A549 (cell line): ENCODE measurements around the gene VAMP7. TPM values are rescaled to one million over a fixed set of nuclear protein-coding genes. Genes with fewer than 3 reads are reported as not detected.

Source experiments
- ATAC-seq, 2 experiments: fragments of 200-7000 bp in 1 of 2; fragments of >200 bp in 1 of 2; cut with Nextera tagmentation in 1 of 2; cut with Tn5 transposase in 1 of 2; 3 replicates each; pipeline versions ENCODE4 v1.8.0 to v1.9.1; 2018 to 2020; ENCODE audit warnings: mild to moderate bottlenecking in 1 of 2, moderate library complexity in 1 of 2
- CTCF ChIA-PET: fragments of 300-600 bp; sonication (Branson Sonifier 250); formaldehyde crosslinking; extraction: SDS; loops from one replicate; lab custom pipeline; 2021; ENCODE audit warnings: antibody characterized with exemption, inconsistent platforms; lab: Yijun Ruan, JAX
- POLR2A ChIA-PET: fragments of 350-600 bp; formaldehyde crosslinking; extraction: SDS; loops from one replicate; lab custom pipeline; 2021; ENCODE audit warnings: antibody characterized with exemption, inconsistent platforms; lab: Yijun Ruan, JAX
- DNase-seq, 2 experiments: peaks; one replicate each; pipeline versions ENCODE4 v3.0.0 to v3.0.0-alpha.2; 2011 to 2016; ENCODE audit warnings: low read depth in 1 of 2, low spot score in 1 of 2
- FAIRE-seq: peaks from 2 replicates; lab custom pipeline; 2011; peaks lifted over from hg19 to GRCh38; lab: Jason Lieb, UNC
- H3K27ac ChIP-seq, 2 experiments: fragments of >200 bp; sonication (Bioruptor Twin); formaldehyde crosslinking; 3 replicates each; pipeline ENCODE4 v1.5.1; 2016 to 2017
- H3K4me1 ChIP-seq: fragments of >200 bp; sonication (Bioruptor Twin); formaldehyde crosslinking; 3 replicates; pipeline ENCODE4 v1.6.1; 2016
- H3K4me2 ChIP-seq: fragments of >200 bp; sonication (Bioruptor Twin); formaldehyde crosslinking; 3 replicates; pipeline ENCODE4 v1.6.1; 2016
- H3K4me3 ChIP-seq: fragments of >200 bp; sonication (Bioruptor Twin); formaldehyde crosslinking; 3 replicates; pipeline ENCODE4 v1.5.1; 2016
- H3K9me3 ChIP-seq: fragments of >200 bp; sonication (Bioruptor Twin); formaldehyde crosslinking; 3 replicates; pipeline ENCODE4 v1.6.1; 2016
- BHLHE40 ChIP-seq: IDR thresholded peaks from 2 replicates; pipeline ENCODE4 v1.6.1; 2012; ENCODE audit warnings: low read depth, low read length, inconsistent platforms
- CBX2 ChIP-seq: fragments of 200-600 bp; sonication (generic); IDR thresholded peaks from 2 replicates; pipeline ENCODE4 v1.6.1; 2016; ENCODE audit warnings: low read depth, mild to moderate bottlenecking, borderline replicate concordance
- CBX8 ChIP-seq: fragments of 200-600 bp; sonication (generic); IDR thresholded peaks from 2 replicates; pipeline ENCODE4 v1.6.1; 2016
- CHD4 ChIP-seq: fragments of 200-600 bp; sonication (generic); IDR thresholded peaks from 2 replicates; pipeline ENCODE4 v1.6.1; 2016; ENCODE audit warnings: antibody characterized with exemption, mild to moderate bottlenecking, borderline replicate concordance
- ESRRA ChIP-seq: fragments of 150-350 bp; IDR thresholded peaks from 2 replicates; pipeline ENCODE4 v1.6.1; 2014; ENCODE audit warnings: mild to moderate bottlenecking, low read length, borderline replicate concordance
- FOXS1 ChIP-seq: fragments of 250-450 bp; sonication (Bioruptor Pico); IDR thresholded peaks from 2 replicates; pipeline ENCODE4 v1.5.0; 2020; ENCODE audit warnings: mild to moderate bottlenecking, moderate library complexity
- HDAC2 ChIP-seq: fragments of 200-600 bp; sonication (generic); IDR thresholded peaks from 2 replicates; pipeline ENCODE4 v1.6.1; 2016
- JUN ChIP-seq, 2 experiments: fragments of >200 bp; sonication (Bioruptor Twin); formaldehyde crosslinking; IDR thresholded peaks; 2 replicates in 1 of 2; 3 replicates in 1 of 2; pipeline ENCODE4 v1.6.1; 2016 to 2017
- JUNB ChIP-seq: fragments of >200 bp; sonication (Bioruptor Twin); formaldehyde crosslinking; IDR thresholded peaks from 2 replicates; pipeline ENCODE4 v1.6.1; 2016
- NFE2L2 ChIP-seq: fragments of 150-350 bp; conservative IDR thresholded peaks from 2 replicates; pipeline ENCODE4 v1.6.1; 2014; ENCODE audit warnings: low read length
- NPAS2 ChIP-seq: fragments of 250-450 bp; sonication (Bioruptor Pico); IDR thresholded peaks from 2 replicates; pipeline ENCODE4 v1.8.0; 2022; ENCODE audit warnings: mild to moderate bottlenecking, moderate library complexity, borderline replicate concordance
- NR3C1 ChIP-seq: fragments of >200 bp; sonication (Bioruptor Twin); formaldehyde crosslinking; IDR thresholded peaks from 3 replicates; pipeline ENCODE4 v1.6.1; 2017
- PHF8 ChIP-seq: fragments of 200-600 bp; sonication (generic); IDR thresholded peaks from 2 replicates; pipeline ENCODE4 v1.6.1; 2016; ENCODE audit warnings: low read depth, mild to moderate bottlenecking, antibody characterized with exemption, moderate library complexity, borderline replicate concordance
- POLR2AphosphoS2 ChIP-seq: conservative IDR thresholded peaks from 2 replicates; pipeline ENCODE4 v1.6.1; 2012; ENCODE audit warnings: low read length, improper control_type of control experiment, inconsistent platforms
- RARB ChIP-seq: fragments of 250-450 bp; sonication (Bioruptor Pico); IDR thresholded peaks from 2 replicates; pipeline ENCODE4 v1.8.0; 2021; ENCODE audit warnings: mild to moderate bottlenecking, moderate library complexity
- RFX5 ChIP-seq: fragments of 450-650 bp; IDR thresholded peaks from 2 replicates; pipeline ENCODE4 v1.7.1; 2014; ENCODE audit warnings: antibody characterized with exemption, mild to moderate bottlenecking, moderate library complexity
- RNF2 ChIP-seq: fragments of 200-600 bp; sonication (generic); IDR thresholded peaks from 2 replicates; pipeline ENCODE4 v1.6.1; 2016; ENCODE audit warnings: low read depth, mild to moderate bottlenecking, antibody characterized with exemption, moderate library complexity, borderline replicate concordance
- SMC3 ChIP-seq: fragments of >200 bp; sonication (Bioruptor Twin); formaldehyde crosslinking; IDR thresholded peaks from 3 replicates; pipeline ENCODE4 v1.6.1; 2018; ENCODE audit warnings: inconsistent platforms
- TFCP2L1 ChIP-seq: fragments of 250-450 bp; sonication (Bioruptor Pico); IDR thresholded peaks from 2 replicates; pipeline ENCODE4 v1.5.0; 2021; ENCODE audit warnings: mild to moderate bottlenecking
- TP53 ChIP-seq: fragments of 250-450 bp; sonication (Bioruptor Pico); IDR thresholded peaks from 2 replicates; pipeline ENCODE4 v1.5.0; 2021; ENCODE audit warnings: mild to moderate bottlenecking, moderate library complexity
- ZFP36 ChIP-seq: fragments of 450-650 bp; IDR thresholded peaks from 2 replicates; pipeline ENCODE4 v1.6.1; 2014; ENCODE audit warnings: borderline replicate concordance; ENCODE audit not compliant: partially characterized antibody
- WGBS: methylation state at CpG from one replicate; pipeline ENCODE4 v1.1.6; 2017; ENCODE audit errors: missing lambda C conversion rate; 5-methylcytosine and 5-hydroxymethylcytosine counted together
- polyA plus RNA-seq, 4 experiments: library from polyadenylated mRNA; depleted of rRNA in 3 of 4; stranded (reverse); fragments of >200 nt; fragmentation: RNase III in 1 of 4; extraction: RNeasy Plus Mini Kit Qiagen cat#74134 plus additional on column Dnase treatment in 1 of 4; gene quantifications; 2 replicates in 3 of 4; 3 replicates in 1 of 4; pipeline ENCODE4 v1.2.3, GENCODE V29; 2011 to 2017
- TF ChIP-seq, protein P1 (sequence below): IDR thresholded peaks from 2 replicates; pipeline ENCODE4 v1.6.1; 2012
- TF ChIP-seq, protein P2 (sequence below): fragments of >200 bp; sonication (Bioruptor Twin); formaldehyde crosslinking; IDR thresholded peaks from 2 replicates; pipeline ENCODE4 v1.6.1; 2016
- TF ChIP-seq, protein P3 (sequence below): fragments of 450-650 bp; IDR thresholded peaks from 2 replicates; pipeline ENCODE4 v1.6.1; 2014; ENCODE audit warnings: antibody characterized with exemption

VAMP7 gene
- polyA plus RNA-seq, 2 of the 4 experiments (the other 2 are of a cell fraction): 35.4 to 53.7 TPM

DNA sequence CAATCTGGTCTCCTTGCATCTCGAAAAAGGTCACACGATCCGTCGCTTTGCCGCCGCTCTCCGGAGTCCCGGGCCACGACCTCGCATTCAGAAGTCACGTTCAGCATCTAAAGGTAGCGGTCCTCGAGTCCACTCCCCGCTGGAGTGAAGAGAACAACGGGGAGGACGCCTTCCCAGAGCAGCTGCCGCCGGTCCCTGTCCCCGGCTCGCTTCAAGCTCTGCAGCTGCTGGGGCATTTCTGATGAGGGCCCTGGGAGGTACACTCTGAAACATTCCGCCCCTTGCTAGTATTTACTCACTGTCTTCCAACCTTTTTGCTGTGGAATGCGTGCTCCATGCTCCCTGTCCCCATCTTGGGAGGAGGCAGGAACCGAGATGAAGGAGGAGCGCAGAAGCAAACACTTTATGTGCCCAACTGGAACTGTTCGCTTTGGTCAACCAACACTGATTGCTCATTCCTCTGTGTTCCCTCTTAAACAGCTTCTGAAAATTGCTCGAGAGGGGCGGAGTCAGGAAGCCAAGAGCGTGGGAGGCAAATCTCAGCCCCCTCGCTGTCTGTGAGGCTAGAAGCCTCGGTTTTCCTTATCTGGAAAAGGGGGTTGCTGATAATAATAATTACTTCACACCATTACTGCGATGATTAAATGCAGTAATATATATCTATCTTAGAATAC, 6.4 kb upstream of the VAMP7 start:
- H3K4me3 ChIP-seq: peak overlapping the region; percentile 14
- TF ChIP-seq TFCP2L1 (CRISPR knock-in tag) (no peak), RARB (CRISPR knock-in tag) (no peak), NR3C1 (no peak), NPAS2 (no peak)
- TF ChIP-seq, protein P1, sequence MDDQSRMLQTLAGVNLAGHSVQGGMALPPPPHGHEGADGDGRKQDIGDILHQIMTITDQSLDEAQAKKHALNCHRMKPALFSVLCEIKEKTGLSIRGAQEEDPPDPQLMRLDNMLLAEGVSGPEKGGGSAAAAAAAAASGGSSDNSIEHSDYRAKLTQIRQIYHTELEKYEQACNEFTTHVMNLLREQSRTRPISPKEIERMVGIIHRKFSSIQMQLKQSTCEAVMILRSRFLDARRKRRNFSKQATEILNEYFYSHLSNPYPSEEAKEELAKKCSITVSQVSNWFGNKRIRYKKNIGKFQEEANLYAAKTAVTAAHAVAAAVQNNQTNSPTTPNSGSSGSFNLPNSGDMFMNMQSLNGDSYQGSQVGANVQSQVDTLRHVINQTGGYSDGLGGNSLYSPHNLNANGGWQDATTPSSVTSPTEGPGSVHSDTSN: no peak
- TF ChIP-seq, protein P2, sequence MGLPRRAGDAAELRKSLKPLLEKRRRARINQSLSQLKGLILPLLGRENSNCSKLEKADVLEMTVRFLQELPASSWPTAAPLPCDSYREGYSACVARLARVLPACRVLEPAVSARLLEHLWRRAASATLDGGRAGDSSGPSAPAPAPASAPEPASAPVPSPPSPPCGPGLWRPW: no peak

DNA sequence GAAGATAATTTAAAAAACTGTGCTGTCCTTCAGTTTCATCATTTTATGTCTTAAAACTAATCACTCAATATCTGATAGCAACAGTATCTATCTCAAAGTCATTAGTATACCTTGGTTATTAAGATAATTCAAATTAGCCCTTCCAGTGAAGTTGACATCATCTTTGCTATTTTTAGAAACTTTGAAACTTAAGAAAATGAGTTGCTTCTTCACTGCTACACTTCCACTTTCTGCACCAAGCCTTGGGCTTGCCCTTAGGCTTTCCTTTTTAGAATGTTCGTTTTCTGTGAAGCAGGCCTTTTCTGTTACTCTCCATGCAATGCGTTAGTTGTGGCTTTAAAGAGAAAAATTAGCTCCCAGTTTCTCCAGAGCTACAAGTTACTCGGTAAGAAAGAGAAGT, 4.4 kb upstream of the VAMP7 start:
- ATAC-seq (no peak), DNase-seq (no peak), FAIRE-seq (no peak)
- Histone ChIP-seq H3K4me1 (no peaks in the 10 kb centered on the region), H3K27ac (no peak overlapping the region), H3K4me2 (no peak overlapping the region), H3K4me3 (no peak overlapping the region), H3K9me3 (no peaks in the 10 kb centered on the region)
- ChIA-PET POLR2A (no interaction called here), CTCF (no interaction called here)
- TF ChIP-seq CBX8: peak; percentile 90
- TF ChIP-seq RNF2: peak; percentile 28; the same call in 1 of the 2 replicates
- no peak for TF ChIP-seq NR3C1
- WGBS: 24% methylated on average over 3 of the region's 3 CpGs

More for the DNA sequence above, 6.4 kb upstream of the VAMP7 start:
- Histone ChIP-seq H3K9me3 (no peaks in the 10 kb centered on the region), H3K4me1 (no peaks in the 10 kb centered on the region), H3K27ac (no peak overlapping the region), H3K4me2 (peak overlapping the region; percentile 77)
- no peak for FAIRE-seq
- ChIA-PET CTCF (no interaction called here), POLR2A (no interaction called here)
- no peak for DNase-seq
- ATAC-seq: peak in 1 of 2 experiments; percentile 71; a peak in 3 of 6 replicates
- 22% methylated on average over 31 of the region's 31 CpGs for WGBS

DNA sequence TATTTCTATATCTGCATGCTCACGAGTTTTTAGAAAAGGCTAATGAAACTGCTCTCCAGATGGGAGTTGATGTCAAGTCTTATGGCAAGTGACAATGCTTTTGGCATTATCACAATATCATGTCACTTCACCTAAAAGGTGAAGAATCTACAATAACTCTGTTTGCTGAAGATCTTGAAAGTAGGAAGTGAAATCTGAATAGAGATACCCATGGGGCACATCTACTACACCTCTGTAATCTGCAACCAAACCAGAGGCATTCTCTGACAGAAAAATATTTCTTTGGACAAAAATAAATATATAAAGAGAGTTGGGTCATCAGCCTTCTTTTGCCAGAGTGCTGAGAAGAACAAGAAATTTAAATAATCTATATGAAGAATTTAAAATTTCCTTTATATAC, 3.9 kb upstream of the VAMP7 start:
- no peaks in the 10 kb centered on the region for H3K9me3 ChIP-seq
- FAIRE-seq: no peak
- 0% methylated on average over 1 of the region's 1 CpG for WGBS
- ATAC-seq: no peak
- H3K27ac ChIP-seq: no peak overlapping the region
- TF ChIP-seq BHLHE40: no peak
- no peak for TF ChIP-seq SMC3
- TF ChIP-seq FOXS1: no peak
- no peak for TF ChIP-seq ZFP36
- no peak for TF ChIP-seq TP53
- no peak for TF ChIP-seq CBX2
- TF ChIP-seq RNF2: no peak
- TF ChIP-seq CHD4: no peak
- no peak for TF ChIP-seq TFCP2L1 (CRISPR knock-in tag)
- no peak for TF ChIP-seq NFE2L2
- no peak for TF ChIP-seq JUN (IDR thresholded peaks at IDR 0.05)
- TF ChIP-seq CBX8: no peak
- no peak for TF ChIP-seq RFX5
- no peak for TF ChIP-seq JUNB
- TF ChIP-seq HDAC2: no peak
- TF ChIP-seq ESRRA: no peak
- TF ChIP-seq, protein P3, sequence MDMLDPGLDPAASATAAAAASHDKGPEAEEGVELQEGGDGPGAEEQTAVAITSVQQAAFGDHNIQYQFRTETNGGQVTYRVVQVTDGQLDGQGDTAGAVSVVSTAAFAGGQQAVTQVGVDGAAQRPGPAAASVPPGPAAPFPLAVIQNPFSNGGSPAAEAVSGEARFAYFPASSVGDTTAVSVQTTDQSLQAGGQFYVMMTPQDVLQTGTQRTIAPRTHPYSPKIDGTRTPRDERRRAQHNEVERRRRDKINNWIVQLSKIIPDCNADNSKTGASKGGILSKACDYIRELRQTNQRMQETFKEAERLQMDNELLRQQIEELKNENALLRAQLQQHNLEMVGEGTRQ: no peak
- TF ChIP-seq, protein P2: no peak
- no peak for TF ChIP-seq PHF8
- no peak for TF ChIP-seq POLR2AphosphoS2
- H3K4me3 ChIP-seq: no peak overlapping the region
- H3K4me1 ChIP-seq: peaks cover 3% of the 10 kb centered on the region; the same call in 1 of the 3 replicates
- no peak for DNase-seq
- ChIA-PET POLR2A (no interaction called here), CTCF (no interaction called here)
- H3K4me2 ChIP-seq: no peak overlapping the region
